WTC11 (cell line): ENCODE results near the gene TMEM8B. TPM values are rescaled to one million over a fixed set of nuclear protein-coding genes. Genes with fewer than 3 reads are reported as not detected.

Experiments
- ATAC-seq: fragments of 200-7000 bp; cut with Tn5 transposase; 2 replicates; pipeline ENCODE4 v1.10.0; 2021; ENCODE audit warnings: mild to moderate bottlenecking, moderate library complexity
- CTCF ChIA-PET: fragments of 300-600 bp; sonication (Branson Sonifier 250); formaldehyde crosslinking; loops from one replicate; lab custom pipeline; 2021; ENCODE audit warnings: antibody characterized with exemption; lab: Charles Lee
- POLR2A ChIA-PET: fragments of 350-600 bp; sonication (Branson Sonifier 250); formaldehyde crosslinking; loops from one replicate; lab custom pipeline; 2021; ENCODE audit warnings: antibody characterized with exemption; lab: Charles Lee
- DNase-seq: peaks from one replicate; pipeline ENCODE4 v3.0.0; 2021; ENCODE audit warnings: low spot score
- H3K27ac Mint-ChIP-seq: 2 replicates; pipeline ENCODE4 v1.8.0; 2021; ENCODE audit warnings: mixed read lengths
- H3K27me3 Mint-ChIP-seq: 2 replicates; pipeline ENCODE4 v1.8.0; 2021; ENCODE audit warnings: low read depth, mild to moderate bottlenecking, moderate library complexity, mixed read lengths
- H3K36me3 Mint-ChIP-seq: 2 replicates; pipeline ENCODE4 v1.8.0; 2021; ENCODE audit warnings: mixed read lengths
- H3K4me1 Mint-ChIP-seq: 2 replicates; pipeline ENCODE4 v1.8.0; 2022; ENCODE audit warnings: mixed read lengths
- H3K4me3 Mint-ChIP-seq: 2 replicates; pipeline ENCODE4 v1.8.0; 2021; ENCODE audit warnings: mild to moderate bottlenecking, moderate library complexity, mixed read lengths
- H3K9me3 Mint-ChIP-seq: 2 replicates; pipeline ENCODE4 v1.8.0; 2021; ENCODE audit warnings: mixed read lengths
- ATF1 ChIP-seq: sonication (generic); formaldehyde crosslinking; IDR thresholded peaks from 2 replicates; pipeline ENCODE4 v1.8.1; 2023; ENCODE audit warnings: mild to moderate bottlenecking, moderate library complexity, missing genetic modification reagents
- ATF6 ChIP-seq: sonication (generic); formaldehyde crosslinking; IDR thresholded peaks from 2 replicates; pipeline ENCODE4 v1.8.1; 2023; ENCODE audit warnings: mild to moderate bottlenecking, missing genetic modification reagents
- CREB1 ChIP-seq: sonication (generic); formaldehyde crosslinking; IDR thresholded peaks from 2 replicates; pipeline ENCODE4 v1.8.0; 2023; ENCODE audit warnings: mild to moderate bottlenecking, missing genetic modification reagents
- CREM ChIP-seq: sonication (generic); formaldehyde crosslinking; IDR thresholded peaks from 2 replicates; pipeline ENCODE4 v1.8.1; 2022; ENCODE audit warnings: mild to moderate bottlenecking, missing genetic modification reagents, moderate library complexity
- E2F4 ChIP-seq: sonication (generic); formaldehyde crosslinking; IDR thresholded peaks from 2 replicates; pipeline ENCODE4 v1.8.1; 2022; ENCODE audit warnings: low read depth, mild to moderate bottlenecking, moderate library complexity, missing genetic modification reagents, borderline replicate concordance
- EMX1 ChIP-seq: fragments of 250-450 bp; sonication (Bioruptor Pico); IDR thresholded peaks from 2 replicates; pipeline ENCODE4 v1.8.0; 2021; ENCODE audit warnings: mild to moderate bottlenecking
- GTF2I ChIP-seq: fragments of 250-450 bp; sonication (Bioruptor Pico); conservative IDR thresholded peaks from 2 replicates; pipeline ENCODE4 v1.4.0; 2021; ENCODE audit warnings: mild to moderate bottlenecking
- IRF1 ChIP-seq: sonication (generic); formaldehyde crosslinking; IDR thresholded peaks from 2 replicates; pipeline ENCODE4 v1.8.0; 2023; ENCODE audit warnings: missing genetic modification reagents
- MAX ChIP-seq: sonication (generic); formaldehyde crosslinking; IDR thresholded peaks from 2 replicates; pipeline ENCODE4 v1.8.0; 2022; ENCODE audit warnings: mild to moderate bottlenecking, missing genetic modification reagents
- MLX ChIP-seq: sonication (generic); formaldehyde crosslinking; IDR thresholded peaks from 2 replicates; pipeline ENCODE4 v1.8.1; 2023; ENCODE audit warnings: mild to moderate bottlenecking, missing genetic modification reagents, moderate library complexity
- PREB ChIP-seq: sonication (generic); formaldehyde crosslinking; IDR thresholded peaks from 2 replicates; pipeline ENCODE4 v1.8.1; 2022; ENCODE audit warnings: mild to moderate bottlenecking, missing genetic modification reagents, moderate library complexity, borderline replicate concordance
- PRRX2 ChIP-seq: fragments of 250-450 bp; sonication (Bioruptor Pico); IDR thresholded peaks from 2 replicates; pipeline ENCODE4 v1.8.0; 2021; ENCODE audit warnings: mild to moderate bottlenecking
- RELA ChIP-seq: sonication (generic); formaldehyde crosslinking; IDR thresholded peaks from 2 replicates; pipeline ENCODE4 v1.8.1; 2022; ENCODE audit warnings: missing genetic modification reagents, mild to moderate bottlenecking, borderline replicate concordance
- RORB ChIP-seq: fragments of 250-450 bp; sonication (Bioruptor Pico); IDR thresholded peaks from 2 replicates; pipeline ENCODE4 v1.9.0; 2021; ENCODE audit warnings: mild to moderate bottlenecking
- ZNF138 ChIP-seq: sonication (generic); formaldehyde crosslinking; conservative IDR thresholded peaks from 2 replicates; pipeline ENCODE4 v1.8.1; 2022; ENCODE audit warnings: mild to moderate bottlenecking, moderate library complexity, missing genetic modification reagents
- ZNF281 ChIP-seq: sonication (generic); formaldehyde crosslinking; IDR thresholded peaks from 2 replicates; pipeline ENCODE4 v1.8.0; 2023; ENCODE audit warnings: mild to moderate bottlenecking, missing genetic modification reagents
- ZNF512 ChIP-seq: sonication (generic); formaldehyde crosslinking; IDR thresholded peaks from 2 replicates; pipeline ENCODE4 v1.8.1; 2022; ENCODE audit warnings: missing genetic modification reagents, borderline replicate concordance
- ZNF671 ChIP-seq: fragments of 250-450 bp; sonication (Bioruptor Pico); IDR thresholded peaks from 2 replicates; pipeline ENCODE4 v1.8.0; 2021; ENCODE audit warnings: mild to moderate bottlenecking
- total RNA-seq: library from RNA; stranded (reverse); gene quantifications from 3 replicates; pipeline ENCODE4 v1.2.3, GENCODE V29; 2021

Gene TMEM8B
- total RNA-seq, 1 experiment from 2014 or later = 9.5 TPM

GRCh38 chr9:35800530-35800929 lies 28.5 kb upstream of the TMEM8B start:
- no peak overlapping the region for H3K27ac Mint-ChIP-seq
- CTCF ChIA-PET = interaction anchor here (1.0 to 1.6 kb wide), 3 partner anchors 10 to 13 kb away, joined by 4 to 5 read pairs (median 4); no protein-coding TSS in a partner anchor
- POLR2A ChIA-PET = no interaction called here

GRCh38 chr9:35801328-35802128 lies 27.5 kb upstream of the TMEM8B start:
- H3K27me3 Mint-ChIP-seq = no peaks in the 10 kb centered on the region
- ATAC-seq (no peak), DNase-seq (no peak)
- H3K4me1 Mint-ChIP-seq = peaks cover 1% of the 10 kb centered on the region
- CTCF ChIA-PET = interaction anchor here (1.4 to 1.6 kb wide), 3 partner anchors 11 to 25 kb away, joined by 3 to 7 read pairs (median 4); no protein-coding TSS in a partner anchor
- POLR2A ChIA-PET = no interaction called here
- no peak overlapping the region for H3K27ac Mint-ChIP-seq
- no peaks in the 10 kb centered on the region for H3K9me3 Mint-ChIP-seq
- H3K36me3 Mint-ChIP-seq = peaks cover 3% of the 10 kb centered on the region
- H3K4me3 Mint-ChIP-seq = no peak overlapping the region
- TF ChIP-seq ZNF512 = no peak
- TF ChIP-seq MLX (CRISPR knock-in tag) = no peak
- no peak for TF ChIP-seq CREB1 (CRISPR knock-in tag)
- TF ChIP-seq IRF1 (CRISPR knock-in tag) = no peak
- TF ChIP-seq MAX (CRISPR knock-in tag) = no peak
- TF ChIP-seq PREB (CRISPR knock-in tag) = no peak
- no peak for TF ChIP-seq RORB (CRISPR knock-in tag)
- TF ChIP-seq EMX1 (CRISPR knock-in tag) = no peak
- TF ChIP-seq RELA (CRISPR knock-in tag) = no peak
- no peak for TF ChIP-seq CREM
- TF ChIP-seq GTF2I = no peak
- no peak for TF ChIP-seq E2F4 (CRISPR knock-in tag)
- TF ChIP-seq ATF1 (CRISPR knock-in tag) = no peak
- no peak for TF ChIP-seq ATF6

More at GRCh38 chr9:35800530-35800929, 28.5 kb upstream of the TMEM8B start:
- no peak for ATAC-seq
- no peak for DNase-seq
- no peak for TF ChIP-seq ZNF138 (CRISPR knock-in tag)
- TF ChIP-seq ZNF281 (CRISPR knock-in tag) = no peak
- no peak for TF ChIP-seq PRRX2 (CRISPR knock-in tag)
- TF ChIP-seq ZNF671 (CRISPR knock-in tag) = no peak
- TF ChIP-seq MLX (CRISPR knock-in tag) = no peak
- TF ChIP-seq, all 79 proteins: peak for 0
- Mint-ChIP-seq H3K27me3 (no peaks in the 10 kb centered on the region), H3K36me3 (peaks cover 3% of the 10 kb centered on the region), H3K9me3 (no peaks in the 10 kb centered on the region), H3K4me3 (no peak overlapping the region), H3K4me1 (peaks cover 4% of the 10 kb centered on the region)
